Measurements from ENCODE around the gene AP5S1. TPM values are rescaled to one million over a fixed set of nuclear protein-coding genes. Genes with fewer than 3 reads are reported as not detected.

The AP5S1 gene
- total and polyA plus RNA-seq, 2 of the 4 experiments (the other 2 are of a cell fraction): 10.1 to 11.7 TPM

DNA sequence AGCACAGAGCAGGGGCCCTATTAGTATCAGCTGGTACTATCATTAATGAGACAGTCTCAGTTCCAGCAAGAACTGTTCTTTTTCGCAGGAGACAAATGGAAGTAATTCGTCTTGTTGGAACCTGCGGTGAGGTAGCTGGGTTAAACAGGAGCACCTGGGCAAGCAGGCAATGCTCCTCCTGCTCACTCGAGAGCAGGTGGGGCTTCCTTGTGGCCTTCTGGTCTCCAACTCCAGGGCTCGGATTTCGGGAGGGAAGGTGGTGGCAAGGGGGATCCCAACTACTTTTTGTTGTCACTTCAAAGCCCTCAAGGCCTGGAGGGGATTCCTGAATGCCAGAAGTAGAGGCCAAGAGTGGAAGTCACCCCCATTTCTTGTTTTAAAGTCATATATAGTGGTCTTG, 37.8 kb upstream of the AP5S1 start (continued):
- no peak for TF ChIP-seq NFE2L2 (IDR thresholded peaks at IDR 0.05; ENCODE audit: low read depth, low read length)
- no peak for TF ChIP-seq SMC3 (IDR thresholded peaks at IDR 0.05; ENCODE audit: low read depth, low read length)
- no peak for TF ChIP-seq CEBPB (IDR thresholded peaks at IDR 0.05; ENCODE audit: low read depth, low read length)
- no peak for TF ChIP-seq MAFK (IDR thresholded peaks at IDR 0.05; ENCODE audit: low read depth, low read length)

DNA sequence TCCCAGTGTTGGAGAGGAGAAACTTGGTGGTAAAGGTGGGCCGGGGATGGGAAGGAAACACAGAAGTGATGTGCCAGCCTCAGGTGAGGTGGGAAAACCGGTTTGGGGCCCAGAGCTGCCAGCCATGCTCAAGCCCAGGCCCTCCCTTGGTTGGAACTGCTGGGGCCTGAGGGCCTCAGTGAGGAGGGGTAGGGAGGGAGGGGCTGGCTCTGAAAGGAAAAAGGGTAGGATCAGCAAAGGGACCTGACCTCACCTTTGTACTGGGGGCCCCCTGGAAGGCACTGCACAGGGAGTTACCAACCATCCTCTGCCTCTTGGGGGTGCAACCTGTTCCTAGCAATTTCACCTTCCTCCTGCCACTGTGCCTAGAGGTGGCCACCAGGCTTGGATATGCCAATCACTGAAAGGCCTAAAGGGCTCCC, 37.3 kb upstream of the AP5S1 start:
- intact Hi-C loops (cut with micrococcal nuclease) (no loop called here), dilution Hi-C loops (cut with HindIII; ENCODE audit: low sequenced_read_pairs, unreplicated experiment) (no loop called here), in situ Hi-C loops (cut with MboI; ENCODE audit: low sequenced_read_pairs) (loop anchor here (10.0 kb wide), 1 partner anchor 302 kb away; no protein-coding TSS in a partner anchor)
- Histone ChIP-seq H3K9me1 (ENCODE audit: insufficient read depth, low read length) (peaks cover 12% of the 10 kb centered on the region), H2BK5ac (ENCODE audit: low read depth, low read length, poor library complexity, severe bottlenecking) (no peak overlapping the region), H3K4me1 (ENCODE audit: control insufficient read depth, insufficient read depth, low read length) (peaks cover 16% of the 10 kb centered on the region), H3K4me3 (ENCODE audit: insufficient read depth, low read depth, low read length) (no peak overlapping the region), H3K36me3 (ENCODE audit: control insufficient read depth, insufficient read depth, low read length) (peaks cover 11% of the 10 kb centered on the region), H3K27ac (ENCODE audit: insufficient read depth, low read length) (no peak overlapping the region), H3K79me1 (ENCODE audit: low read depth in 1 of 2, low read length in 2 of 2) (peaks cover 7 to 40% of the 10 kb centered on the region in 2 experiments; a peak in 3 of 4 replicates), H2BK120ac (ENCODE audit: low read depth, low read length) (no peak overlapping the region), H3K18ac (ENCODE audit: low read depth, low read length) (no peak overlapping the region), H3K4ac (ENCODE audit: low read depth, low read length) (no peak overlapping the region), H2AK5ac (ENCODE audit: low read depth, low read length) (no peak overlapping the region), H4K20me1 (ENCODE audit: insufficient read depth, low read length) (peaks cover 50% of the 10 kb centered on the region), H2BK20ac (ENCODE audit: low read depth, low read length) (no peak overlapping the region), H3K56ac (ENCODE audit: extremely low read depth, insufficient read depth, low read length) (no peak overlapping the region), H3K27me3 (ENCODE audit: control insufficient read depth, insufficient read depth, low read length) (peaks cover 8% of the 10 kb centered on the region; the same call in 1 of the 2 replicates), H4K91ac (ENCODE audit: insufficient read depth, low read depth, low read length) (no peak overlapping the region), H2AFZ (replicated peaks; ENCODE audit: low read length, poor library complexity) (no peak overlapping the region), H3K9me3 (ENCODE audit: control insufficient read depth, insufficient read depth, low read length) (no peaks in the 10 kb centered on the region), H3K4me2 (ENCODE audit: low read depth, low read length) (no peak overlapping the region; the same call in 1 of the 2 replicates), H3K23ac (ENCODE audit: low read depth, low read length) (no peak overlapping the region), H3K9ac (ENCODE audit: low read depth, low read length) (no peak overlapping the region), H3K14ac (replicated peaks; ENCODE audit: low read depth, low read length) (no peak overlapping the region), H2BK15ac (ENCODE audit: low read depth, low read length) (no peak overlapping the region), H4K8ac (ENCODE audit: low read depth in 2 of 2, low read length in 2 of 2) (no peak overlapping the region), H4K5ac (ENCODE audit: low read depth, low read length) (no peak overlapping the region), H2AK9ac (replicated peaks; ENCODE audit: low read depth, low read length, poor library complexity) (no peak overlapping the region)
- TF ChIP-seq MXI1 (IDR thresholded peaks at IDR 0.05; ENCODE audit: borderline replicate concordance, low read depth, low read length): no peak
- TF ChIP-seq POLR2A (IDR thresholded peaks at IDR 0.05; ENCODE audit: low read depth, low read length): no peak
- TF ChIP-seq, protein P1, sequence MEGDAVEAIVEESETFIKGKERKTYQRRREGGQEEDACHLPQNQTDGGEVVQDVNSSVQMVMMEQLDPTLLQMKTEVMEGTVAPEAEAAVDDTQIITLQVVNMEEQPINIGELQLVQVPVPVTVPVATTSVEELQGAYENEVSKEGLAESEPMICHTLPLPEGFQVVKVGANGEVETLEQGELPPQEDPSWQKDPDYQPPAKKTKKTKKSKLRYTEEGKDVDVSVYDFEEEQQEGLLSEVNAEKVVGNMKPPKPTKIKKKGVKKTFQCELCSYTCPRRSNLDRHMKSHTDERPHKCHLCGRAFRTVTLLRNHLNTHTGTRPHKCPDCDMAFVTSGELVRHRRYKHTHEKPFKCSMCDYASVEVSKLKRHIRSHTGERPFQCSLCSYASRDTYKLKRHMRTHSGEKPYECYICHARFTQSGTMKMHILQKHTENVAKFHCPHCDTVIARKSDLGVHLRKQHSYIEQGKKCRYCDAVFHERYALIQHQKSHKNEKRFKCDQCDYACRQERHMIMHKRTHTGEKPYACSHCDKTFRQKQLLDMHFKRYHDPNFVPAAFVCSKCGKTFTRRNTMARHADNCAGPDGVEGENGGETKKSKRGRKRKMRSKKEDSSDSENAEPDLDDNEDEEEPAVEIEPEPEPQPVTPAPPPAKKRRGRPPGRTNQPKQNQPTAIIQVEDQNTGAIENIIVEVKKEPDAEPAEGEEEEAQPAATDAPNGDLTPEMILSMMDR (conservative IDR thresholded peaks at IDR 0.05; ENCODE audit: low read depth, low read length): no peak
- TF ChIP-seq CHD1 (IDR thresholded peaks at IDR 0.05; ENCODE audit: low read depth, low read length): no peak
- TF ChIP-seq MAZ (IDR thresholded peaks at IDR 0.05; ENCODE audit: borderline replicate concordance, low read depth, low read length): no peak
- no peak for TF ChIP-seq RCOR1 (IDR thresholded peaks at IDR 0.05; ENCODE audit: insufficient replicate concordance, low read length)
- TF ChIP-seq CEBPB (IDR thresholded peaks at IDR 0.05; ENCODE audit: low read depth, low read length): no peak
- TF ChIP-seq RAD21 (IDR thresholded peaks at IDR 0.05; ENCODE audit: low read length): no peak
- TF ChIP-seq MAFK (IDR thresholded peaks at IDR 0.05; ENCODE audit: low read depth, low read length): no peak
- TF ChIP-seq FOS (IDR thresholded peaks at IDR 0.05; ENCODE audit: low read depth, low read length): no peak
- no peak for TF ChIP-seq NFE2L2 (IDR thresholded peaks at IDR 0.05; ENCODE audit: low read depth, low read length)
- TF ChIP-seq, protein P2, sequence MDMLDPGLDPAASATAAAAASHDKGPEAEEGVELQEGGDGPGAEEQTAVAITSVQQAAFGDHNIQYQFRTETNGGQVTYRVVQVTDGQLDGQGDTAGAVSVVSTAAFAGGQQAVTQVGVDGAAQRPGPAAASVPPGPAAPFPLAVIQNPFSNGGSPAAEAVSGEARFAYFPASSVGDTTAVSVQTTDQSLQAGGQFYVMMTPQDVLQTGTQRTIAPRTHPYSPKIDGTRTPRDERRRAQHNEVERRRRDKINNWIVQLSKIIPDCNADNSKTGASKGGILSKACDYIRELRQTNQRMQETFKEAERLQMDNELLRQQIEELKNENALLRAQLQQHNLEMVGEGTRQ (IDR thresholded peaks at IDR 0.05; ENCODE audit: low read depth, low read length): no peak
- no TSS peak for BruUV-seq (replicated peaks)
- WGBS, 2 experiments (ENCODE audit: extremely low coverage in 2 of 2, insufficient read length in 1 of 2): 40% methylated on average over 1 of the region's 2 CpGs; no CpG with 5 or more reads in 1 of the 2 experiments
- CTCF ChIA-PET: no interaction called here
- DNase-seq (no peak), ATAC-seq (ENCODE audit: low read depth) (no peak)
- POLR2A ChIA-PET (ENCODE audit: unreplicated experiment): no interaction called here

All from IMR-90 (cell line).